HTERT RPE-1 (cell line): ENCODE data around the gene APOL4.
"Not testable (repeated sequence)": the region's sequence is repeated elsewhere in the genome, so short reads cannot be mapped to it uniquely, and the experiment has no call there.

Source experiments
- in situ Hi-C: fragments of 300-500 bp; cut with MboI; formaldehyde crosslinking; loops from 4 replicates; pipeline ENCODE4 v1.14.3; 2020; ENCODE audit warnings: low sequenced_read_pairs

Gene APOL4, protein sequence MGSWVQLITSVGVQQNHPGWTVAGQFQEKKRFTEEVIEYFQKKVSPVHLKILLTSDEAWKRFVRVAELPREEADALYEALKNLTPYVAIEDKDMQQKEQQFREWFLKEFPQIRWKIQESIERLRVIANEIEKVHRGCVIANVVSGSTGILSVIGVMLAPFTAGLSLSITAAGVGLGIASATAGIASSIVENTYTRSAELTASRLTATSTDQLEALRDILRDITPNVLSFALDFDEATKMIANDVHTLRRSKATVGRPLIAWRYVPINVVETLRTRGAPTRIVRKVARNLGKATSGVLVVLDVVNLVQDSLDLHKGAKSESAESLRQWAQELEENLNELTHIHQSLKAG

GRCh38 chr22:36201630-36202319, at the start of gene APOL4:
APOL4 (minus strand) TSS chr22:36201809; CDS start chr22:36201734, 75 bp downstream.
- in situ Hi-C loops, result no loop called here

DNA sequence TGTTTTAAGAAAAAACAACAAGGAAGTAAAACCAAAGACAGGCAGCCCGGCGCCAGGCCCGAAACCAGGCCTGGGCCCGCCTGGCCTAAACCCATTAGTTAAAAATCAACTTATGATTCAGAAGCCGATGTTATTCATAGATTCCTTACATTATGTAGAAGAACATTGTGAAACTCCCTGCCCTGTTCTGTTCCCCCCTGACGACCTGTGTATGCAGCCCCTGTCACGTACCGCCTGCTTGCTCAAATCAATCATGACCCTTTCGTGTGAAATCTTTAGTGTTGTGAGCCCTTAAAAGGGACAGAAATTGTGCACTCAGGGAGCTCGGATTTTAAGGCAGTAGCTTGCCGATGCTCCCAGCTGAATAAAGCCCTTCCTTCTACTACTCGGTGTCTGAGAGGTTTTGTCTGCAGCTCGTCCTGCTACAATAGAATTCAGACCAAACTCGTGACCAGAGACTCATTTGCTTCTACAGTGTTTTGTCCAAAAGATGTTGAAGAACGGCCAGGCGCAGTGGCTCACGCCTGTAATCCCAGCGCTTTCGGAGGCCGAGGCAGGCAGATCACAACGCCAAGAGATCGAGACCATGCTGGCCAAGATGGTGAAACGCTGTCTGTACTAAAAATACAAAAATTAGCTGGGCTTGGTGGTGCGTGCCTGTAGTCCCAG, 48.8 kb upstream of the APOL4 start:
- in situ Hi-C loops, result not testable (repeated sequence)

DNA sequence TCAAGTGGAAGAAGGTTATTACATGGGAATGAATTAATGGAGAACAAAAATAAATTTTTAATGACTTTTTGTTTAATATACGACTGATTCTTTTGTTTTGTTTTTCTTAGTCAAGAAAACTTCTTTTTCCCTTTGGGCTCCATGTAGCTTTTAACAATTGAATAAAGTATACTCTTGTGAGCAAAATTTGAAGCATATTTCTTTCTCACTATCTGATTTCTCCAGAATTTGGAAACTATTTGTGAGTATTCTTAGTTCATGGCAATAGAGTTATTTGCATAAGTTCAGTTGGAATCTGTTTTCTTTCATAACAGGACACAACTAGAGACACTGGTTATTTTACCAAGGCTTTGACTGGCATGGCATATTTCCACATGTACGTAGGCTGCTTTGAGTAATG, 47.6 kb upstream of the APOL4 start:
- in situ Hi-C loops, result no loop called here

DNA sequence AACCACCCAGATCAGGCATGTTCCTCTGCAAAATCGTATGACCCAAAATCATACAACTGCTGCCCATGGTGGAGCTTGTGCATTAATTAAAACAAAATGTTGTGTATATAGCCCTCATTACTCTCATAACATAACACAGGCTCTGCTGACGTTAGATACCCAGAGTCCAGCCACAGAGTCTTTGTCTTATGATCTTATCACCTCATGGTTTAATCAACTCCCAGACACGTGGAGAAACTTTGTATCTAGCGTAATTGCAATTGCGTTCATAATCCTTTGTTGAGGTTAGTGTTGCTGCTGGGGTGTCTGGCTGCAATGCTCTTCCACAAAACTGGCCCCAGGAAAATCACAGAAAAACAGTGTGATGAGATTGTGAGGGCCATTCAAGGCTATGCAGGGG, 46.3 kb upstream of the APOL4 start:
- in situ Hi-C loops, result no loop called here

DNA sequence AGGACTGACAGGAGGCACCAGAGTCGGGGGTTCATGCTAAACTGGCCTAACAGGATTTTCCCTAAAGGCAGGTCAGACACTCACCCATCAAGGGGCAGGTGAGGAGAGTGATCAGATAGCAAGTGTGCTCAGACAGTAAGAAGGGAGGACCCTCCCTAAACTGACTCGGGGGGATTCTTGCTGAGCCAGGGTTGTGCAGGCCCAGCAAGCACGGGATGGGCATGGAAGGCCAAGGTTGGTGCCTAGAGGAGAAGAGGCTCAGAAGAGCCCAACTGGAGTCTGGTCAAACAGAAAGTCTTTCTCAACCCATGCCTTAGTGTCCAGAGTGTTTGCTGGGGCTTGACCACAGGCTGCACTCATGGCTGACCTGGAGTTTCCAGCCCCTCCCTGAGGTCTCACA, 45.1 kb upstream of the APOL4 start:
- in situ Hi-C loops, result no loop called here

DNA sequence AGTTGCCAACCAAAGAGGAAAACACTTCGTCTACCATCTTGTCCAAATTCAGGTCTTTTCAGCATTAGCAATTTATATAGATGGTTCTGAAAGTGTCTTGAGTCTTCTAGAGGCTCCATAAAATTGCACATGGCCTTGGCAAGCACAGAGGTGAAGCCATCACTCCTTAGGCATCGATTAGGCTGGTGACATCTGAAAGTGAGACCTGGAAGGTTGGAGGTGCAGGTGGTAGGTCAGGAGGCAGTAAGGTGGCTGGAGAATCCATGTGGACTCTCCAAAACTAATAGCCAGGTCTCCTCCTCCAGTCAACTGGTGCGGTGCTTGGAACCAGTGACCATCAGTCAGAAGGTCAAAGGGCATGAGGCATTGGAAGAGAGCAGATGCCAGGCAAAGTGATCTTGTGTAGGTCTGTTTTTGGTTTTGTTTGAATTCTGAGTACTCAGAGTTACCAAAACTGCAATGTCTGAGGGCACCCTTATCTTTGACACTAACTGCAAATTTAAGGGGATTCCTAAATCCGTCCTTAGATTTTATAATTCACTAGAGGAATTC, 44.3 kb upstream of the APOL4 start:
- in situ Hi-C loops, result no loop called here

DNA sequence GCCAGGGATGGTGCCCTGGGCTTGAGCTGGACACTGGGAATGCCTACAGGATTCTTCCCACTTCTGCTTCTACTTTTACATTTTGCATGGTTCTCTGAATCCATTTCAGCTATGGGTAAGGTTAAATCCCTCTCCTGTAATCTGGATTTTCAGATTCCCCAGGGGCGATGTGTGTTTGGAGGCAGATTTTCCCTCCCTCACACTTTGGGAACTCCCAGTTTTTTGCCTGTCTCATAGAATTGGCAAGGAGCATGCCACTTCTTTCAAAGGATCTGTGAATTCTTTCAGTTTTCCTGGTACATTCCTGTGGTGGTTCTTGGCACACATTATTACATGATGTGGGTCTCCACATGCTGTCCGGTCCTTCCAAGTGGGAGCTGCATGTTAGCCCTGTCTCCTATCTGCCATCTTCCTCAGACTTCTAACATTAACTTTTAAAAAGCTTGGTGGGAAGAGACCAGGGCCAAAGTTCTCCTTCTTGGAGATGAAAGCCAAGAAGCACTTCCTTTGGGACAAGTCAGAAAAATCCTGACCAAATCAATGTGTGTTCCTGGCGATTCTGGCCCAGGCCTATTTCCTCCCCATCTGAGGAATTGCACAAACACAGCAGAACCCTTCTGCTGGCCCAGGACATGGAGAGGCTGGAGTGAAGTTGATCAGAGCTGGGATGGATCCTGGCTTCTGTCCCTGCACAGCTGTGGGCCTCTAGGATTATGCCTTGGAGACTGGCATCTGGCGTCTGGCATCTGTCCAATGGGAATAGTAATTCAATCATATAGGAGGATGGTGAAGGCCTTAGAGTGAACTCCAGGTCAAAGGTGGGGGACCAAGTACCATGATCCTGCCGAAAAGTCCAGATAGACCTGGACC, 43.1 kb upstream of the APOL4 start:
- in situ Hi-C loops, result no loop called here

GRCh38 chr22:36243986-36244385, 42.4 kb upstream of the APOL4 start:
- in situ Hi-C loops, result no loop called here

DNA sequence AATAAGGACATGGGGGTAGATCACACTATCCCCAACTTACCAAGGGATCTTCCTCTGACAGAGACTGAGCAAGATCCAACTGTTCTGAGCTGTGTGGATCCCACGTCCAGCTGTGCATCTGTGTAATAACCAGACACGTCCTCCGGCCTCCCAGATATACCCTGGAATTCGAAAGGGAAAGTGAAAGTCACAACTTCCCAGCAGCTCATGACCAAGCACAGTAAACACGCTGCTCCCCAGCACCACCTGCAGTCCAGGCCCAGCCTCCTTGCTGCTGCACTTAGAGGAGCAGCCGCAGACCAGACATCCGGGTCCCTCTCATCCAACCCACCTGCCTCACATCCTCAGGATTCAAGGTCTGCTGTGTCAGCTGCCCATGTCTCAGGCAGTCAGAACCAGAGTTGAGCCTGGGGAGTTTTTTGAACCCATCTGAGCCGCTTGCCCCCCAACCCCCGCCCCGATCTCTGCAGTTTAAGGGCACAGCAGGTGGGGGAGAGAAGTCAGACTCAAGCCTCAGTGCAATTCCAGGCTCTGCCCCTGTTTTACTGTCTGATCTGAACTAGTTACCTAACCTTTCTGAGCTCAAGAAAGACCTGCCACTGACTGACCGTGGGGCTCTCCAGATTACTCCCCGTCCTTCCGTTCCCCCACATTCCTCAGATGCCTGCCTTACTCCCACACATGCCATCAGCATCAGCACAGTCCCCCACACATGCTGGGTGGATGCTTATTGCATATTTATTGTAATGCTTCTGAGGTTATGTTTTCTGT, 38.0 kb upstream of the APOL4 start, which contains the start of gene APOL2:
APOL2 (minus strand) TSS at position 127 of the 771 bp plus-strand sequence. CDS start 6,365 bp downstream, outside the sequence.
- in situ Hi-C loops, result no loop called here

DNA sequence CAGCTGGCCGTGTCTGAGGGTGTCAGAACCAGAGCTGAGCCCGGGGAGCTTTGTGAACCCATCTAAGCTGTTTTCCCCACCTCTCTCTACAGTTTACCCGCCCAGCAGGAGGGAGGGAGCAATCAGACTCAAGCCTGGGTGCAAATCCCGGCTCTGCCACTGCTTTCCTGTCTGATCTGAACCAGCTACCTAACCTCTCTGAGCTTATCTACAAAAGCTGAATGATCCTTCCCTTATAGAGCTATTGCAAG, 37.5 kb upstream of the APOL4 start:
- in situ Hi-C loops, result no loop called here

GRCh38 chr22:36238373-36239149, 37.0 kb upstream of the APOL4 start:
- in situ Hi-C loops, result no loop called here

DNA sequence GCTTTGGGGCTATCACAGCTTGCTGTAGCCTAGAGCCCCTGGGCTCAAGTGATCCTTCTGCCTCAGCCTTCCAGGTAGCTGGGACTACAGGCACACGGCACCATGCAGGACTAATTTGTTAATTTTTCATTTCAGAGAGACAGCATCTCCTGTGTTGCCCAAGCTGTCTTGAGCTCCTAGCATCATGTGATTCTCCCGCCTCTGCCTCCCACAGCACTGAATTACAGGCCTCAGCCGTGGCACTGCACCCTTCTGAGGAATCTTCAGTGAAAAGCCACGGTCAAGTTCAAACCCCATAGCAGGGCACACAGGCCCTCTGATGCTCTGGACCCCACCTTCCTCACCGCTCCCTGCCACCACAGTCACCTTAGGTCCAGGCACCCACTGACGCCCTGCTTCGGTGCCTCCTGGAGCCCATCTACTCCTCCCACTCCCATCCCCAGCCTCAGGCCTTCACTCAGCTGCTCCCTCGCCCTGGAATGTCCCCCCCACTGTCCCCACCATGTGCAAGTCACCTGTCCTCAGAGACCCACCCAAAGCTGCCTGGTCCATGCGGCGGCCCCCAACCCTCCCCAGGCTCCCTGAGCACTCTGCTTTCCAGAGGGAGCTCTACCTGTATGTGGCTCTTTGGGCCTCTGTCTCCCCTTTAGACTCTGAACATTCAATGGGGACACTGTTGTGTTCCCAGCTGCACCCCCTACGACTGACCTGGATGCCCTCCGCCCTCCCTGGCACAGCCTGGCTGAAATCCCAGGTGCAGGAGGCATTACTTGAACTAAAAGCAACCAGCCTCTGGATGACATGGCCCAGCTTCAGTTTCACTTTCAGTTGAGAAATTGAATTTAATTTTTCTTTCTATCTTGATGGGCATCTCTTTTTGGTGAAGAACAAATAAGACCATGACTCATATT, 36.1 kb upstream of the APOL4 start:
- in situ Hi-C loops, result no loop called here

- in situ Hi-C loops, result no loop called here
Measured at GRCh38 chr22:36236388-36237319, 35.0 kb upstream of the APOL4 start.

DNA sequence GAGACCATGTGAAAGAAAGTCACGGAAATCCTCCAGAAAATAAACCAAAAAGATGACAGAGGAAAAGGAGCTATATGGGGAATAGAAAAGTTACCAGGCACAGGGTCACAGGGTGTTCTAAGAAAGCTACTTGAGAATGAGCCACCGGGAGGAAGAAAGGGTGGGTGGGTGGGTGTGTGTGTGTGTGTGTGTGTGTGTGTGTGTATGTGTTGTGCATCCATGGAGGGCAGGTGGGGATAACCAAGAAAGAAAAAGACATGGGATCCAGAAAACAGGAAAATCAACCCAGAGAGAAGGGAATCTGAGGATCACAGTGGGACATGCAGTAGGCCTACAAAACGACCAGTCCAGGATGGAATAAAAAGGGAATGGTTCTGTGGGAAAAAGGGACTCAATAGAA, 34.0 kb upstream of the APOL4 start:
- in situ Hi-C loops, result no loop called here

GRCh38 chr22:36234919-36235318, 33.3 kb upstream of the APOL4 start:
- in situ Hi-C loops, result no loop called here

DNA sequence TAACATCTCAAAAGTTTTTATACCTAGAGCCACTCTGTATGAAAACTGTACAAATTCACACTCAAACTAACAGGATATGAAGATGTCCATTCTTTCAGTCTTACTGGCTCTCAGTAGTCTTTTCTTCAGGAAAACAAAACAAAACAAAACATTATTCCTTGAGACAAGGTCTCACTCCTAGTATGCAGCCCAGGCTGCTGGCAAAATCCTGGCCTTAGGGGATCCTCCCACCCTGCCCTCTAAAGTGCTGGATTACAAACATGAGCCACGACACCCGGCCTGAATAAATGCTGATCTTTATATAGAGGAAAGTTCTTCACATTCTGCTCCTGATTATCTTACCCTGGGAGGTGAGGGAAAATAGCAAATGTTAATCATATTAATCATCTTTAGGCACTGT, 32.6 kb upstream of the APOL4 start:
- in situ Hi-C loops, result no loop called here

GRCh38 chr22:36233796-36234195, 32.2 kb upstream of the APOL4 start:
- in situ Hi-C loops, result no loop called here
